Breast epithelium (tissue), 4 donors: ENCODE measurements around the gene PKIG. TPM values are rescaled to one million over a fixed set of nuclear protein-coding genes. Genes with fewer than 3 reads are reported as not detected.

Experiments
- DNase-seq, 2 donors: peaks; one replicate each; pipeline ENCODE4 v3.0.0-alpha.2; 2019; ENCODE audit warnings: low spot score in 2 of 2
- H3K27ac ChIP-seq, 2 donors: fragments of 200-600 bp; sonication (generic) in 1 of 2; one replicate each; pipeline ENCODE4 v1.5.1; 2016 to 2019; ENCODE audit warnings: mild to moderate bottlenecking in 1 of 2
- H3K27me3 ChIP-seq, 2 donors: fragments of 200-600 bp; sonication (generic) in 1 of 2; one replicate each; pipeline versions ENCODE4 v1.5.1 to v1.6.0; 2017 to 2019; ENCODE audit warnings: control low read depth in 1 of 2, mild to moderate bottlenecking in 1 of 2
- H3K36me3 ChIP-seq: fragments of 200-600 bp; one replicate; pipeline ENCODE4 v1.5.1; 2019
- H3K4me1 ChIP-seq, 2 donors: fragments of 200-600 bp; sonication (generic); one replicate each; pipeline ENCODE4 v1.5.1; 2016 to 2019; ENCODE audit warnings: control low read depth in 1 of 2
- H3K4me3 ChIP-seq, 3 donors: fragments of 200-600 bp; sonication (generic); 1 replicate in 2 of 3; 2 replicates in 1 of 3; pipeline ENCODE4 v1.5.1; 2016 to 2019; ENCODE audit warnings: mild to moderate bottlenecking in 3 of 3, moderate library complexity in 2 of 3
- H3K9me3 ChIP-seq, 2 donors: fragments of 200-600 bp; sonication (generic) in 1 of 2; one replicate each; pipeline ENCODE4 v1.5.1; 2016 to 2019; ENCODE audit warnings: control low read depth in 1 of 2
- CTCF ChIP-seq, 3 donors: fragments of 450-650 bp; IDR thresholded peaks; one replicate each; pipeline ENCODE4 v1.5.1; 2016 to 2017; ENCODE audit warnings: antibody characterized with exemption in 3 of 3, mild to moderate bottlenecking in 3 of 3, moderate library complexity in 3 of 3
- POLR2A ChIP-seq: fragments of 450-650 bp; IDR thresholded peaks from one replicate; pipeline ENCODE4 v1.6.1; 2016; ENCODE audit warnings: antibody characterized with exemption, mild to moderate bottlenecking, moderate library complexity
- POLR2AphosphoS5 ChIP-seq, 3 donors: sonication (generic); formaldehyde crosslinking; IDR thresholded peaks; one replicate each; pipeline ENCODE4 v1.6.1; 2017; ENCODE audit warnings: antibody characterized with exemption in 3 of 3
- intact Hi-C: fragments of 100-400 bp; cut with DNase I; formaldehyde crosslinking; loops from one replicate; pipeline ENCODE4 v1.15.1; 2023; ENCODE audit warnings: low total_unique reads
- total RNA-seq, 3 donors: library from RNA; depleted of rRNA; stranded (reverse); fragments of >200 nt; gene quantifications; one replicate each; pipeline ENCODE4 v1.1.0, GENCODE V29; 2016

PKIG gene
- total RNA-seq, 3 donors from 2014 or later = 59.9 to 102 (median 99.1) TPM

GRCh38 chr20:44633187-44633810 lies 50.9 kb downstream of the PKIG start:
- Histone ChIP-seq H3K9me3 (no peaks in the 10 kb centered on the region), H3K4me1 (no peaks in the 10 kb centered on the region), H3K4me3 (no peak overlapping the region), H3K27me3 (no peaks in the 10 kb centered on the region), H3K36me3 (no peaks in the 10 kb centered on the region), H3K27ac (no peak overlapping the region)
- intact Hi-C loops = no loop called here
- no peak for DNase-seq
- TF ChIP-seq POLR2AphosphoS5 (IDR thresholded peaks at IDR 0.05) = no peak
- TF ChIP-seq CTCF (IDR thresholded peaks at IDR 0.05) = no peak
- no peak for TF ChIP-seq POLR2A

GRCh38 chr20:44633872-44634600 lies 51.7 kb downstream of the PKIG start:
- Histone ChIP-seq H3K4me3 (no peak overlapping the region), H3K36me3 (no peaks in the 10 kb centered on the region), H3K27me3 (no peaks in the 10 kb centered on the region), H3K9me3 (no peaks in the 10 kb centered on the region), H3K27ac (no peak overlapping the region), H3K4me1 (no peaks in the 10 kb centered on the region)
- intact Hi-C loops = no loop called here
- no peak for TF ChIP-seq POLR2A
- no peak for TF ChIP-seq CTCF (IDR thresholded peaks at IDR 0.05)
- no peak for TF ChIP-seq POLR2AphosphoS5 (IDR thresholded peaks at IDR 0.05)
- DNase-seq = no peak

GRCh38 chr20:44635877-44636276 lies 53.5 kb downstream of the PKIG start:
- H3K4me1 ChIP-seq = no peaks in the 10 kb centered on the region
- DNase-seq = no peak
- intact Hi-C loops = no loop called here
- no peaks in the 10 kb centered on the region for H3K27me3 ChIP-seq
- no peak for TF ChIP-seq POLR2A
- no peak overlapping the region for H3K4me3 ChIP-seq
- H3K27ac ChIP-seq = no peak overlapping the region
- no peaks in the 10 kb centered on the region for H3K36me3 ChIP-seq
- no peaks in the 10 kb centered on the region for H3K9me3 ChIP-seq

- intact Hi-C loops = no loop called here
- no peak overlapping the region for H3K27ac ChIP-seq
These were observed 54.7 kb downstream of the PKIG start for GRCh38 chr20:44637042-44637441.

More at GRCh38 chr20:44637042-44637441, 54.7 kb downstream of the PKIG start:
- no peak overlapping the region for H3K4me3 ChIP-seq
- TF ChIP-seq POLR2AphosphoS5 (IDR thresholded peaks at IDR 0.05) (no peak), CTCF (IDR thresholded peaks at IDR 0.05) (no peak), POLR2A (no peak)
- peaks cover 0 to 2% of the 10 kb centered on the region in 2 donors for H3K4me1 ChIP-seq
- H3K36me3 ChIP-seq = no peaks in the 10 kb centered on the region
- H3K9me3 ChIP-seq = no peaks in the 10 kb centered on the region
- no peaks in the 10 kb centered on the region for H3K27me3 ChIP-seq
- no peak for DNase-seq
